Raji (cell line): ENCODE results near the gene SETD4.

Experiments used
- POLR2A ChIP-seq: IDR thresholded peaks from 2 replicates; pipeline ENCODE4 v1.6.1; 2011; ENCODE audit warnings: low read depth, low read length, control low read depth; ENCODE audit not compliant: insufficient read depth

SETD4 gene

DNA sequence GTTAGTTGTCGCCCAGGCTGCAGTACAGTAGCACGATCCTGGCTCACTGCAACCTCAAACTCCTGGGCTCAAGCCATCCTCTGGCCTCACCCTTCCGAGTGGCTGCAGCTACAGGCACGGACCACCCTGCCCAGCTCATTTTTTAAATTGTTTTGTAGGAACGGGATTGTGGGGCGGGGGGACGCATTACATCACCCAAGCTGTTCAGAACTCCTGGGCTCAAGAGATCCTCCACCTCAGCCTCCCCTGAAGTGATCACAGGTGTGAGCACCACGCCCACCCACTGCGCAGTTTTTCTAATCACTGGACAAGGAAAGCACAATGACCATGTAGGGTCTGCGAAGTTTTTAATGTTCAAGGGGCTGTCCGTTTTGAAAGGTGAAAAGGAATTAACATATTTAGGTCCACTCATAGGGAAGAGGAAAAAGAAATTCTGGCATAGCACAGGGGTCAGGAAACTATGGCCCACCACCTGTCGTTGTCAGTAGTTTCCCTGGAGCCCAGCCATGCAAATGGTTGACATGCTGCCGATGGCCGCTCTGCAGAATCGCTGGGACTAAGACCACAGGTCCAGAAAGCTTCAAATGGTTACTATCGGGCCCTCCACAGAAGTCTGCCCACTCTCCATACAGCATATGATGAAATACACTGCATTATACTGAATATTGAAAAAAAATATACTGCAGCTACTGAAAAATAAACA lies 26.0 kb downstream of the SETD4 start:
- TF ChIP-seq POLR2A, result no peak

DNA sequence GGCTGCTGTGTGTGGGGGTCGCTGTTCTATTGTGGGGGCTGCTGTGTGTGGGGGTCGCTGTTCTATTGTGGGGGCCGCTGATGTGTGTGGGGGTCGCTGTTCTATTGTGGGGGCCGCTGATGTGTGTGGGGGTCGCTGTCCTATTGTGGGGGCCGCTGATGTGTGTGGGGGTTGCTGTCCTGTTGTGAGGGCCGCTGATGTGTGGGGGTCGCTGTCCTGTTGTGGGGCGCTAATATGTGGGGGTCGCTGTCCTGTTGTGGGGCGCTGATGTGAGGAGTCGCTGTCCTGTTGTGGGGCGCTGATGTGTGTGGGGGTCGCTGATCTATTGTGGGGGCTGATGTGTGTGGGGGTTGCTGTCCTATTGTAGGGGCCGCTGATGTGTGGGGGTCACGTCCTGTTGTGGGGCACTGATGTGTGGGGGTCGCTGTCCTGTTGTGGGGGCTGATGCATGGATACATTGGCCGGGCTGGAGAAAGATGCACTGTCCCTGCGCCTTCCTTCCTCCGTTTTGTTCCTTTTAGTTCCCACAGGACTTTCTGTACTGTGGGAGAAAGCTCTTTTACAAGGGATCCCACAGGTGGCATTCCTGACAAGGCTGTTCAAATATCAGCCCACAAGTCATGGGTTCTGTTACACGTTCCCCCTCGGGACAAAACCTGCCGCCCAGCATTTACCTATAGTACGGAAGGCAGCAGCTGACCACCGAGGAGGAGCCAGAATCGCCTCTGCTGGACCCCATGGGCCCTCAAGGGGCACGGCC lies 27.5 kb downstream of the SETD4 start:
- TF ChIP-seq POLR2A, result no peak

DNA sequence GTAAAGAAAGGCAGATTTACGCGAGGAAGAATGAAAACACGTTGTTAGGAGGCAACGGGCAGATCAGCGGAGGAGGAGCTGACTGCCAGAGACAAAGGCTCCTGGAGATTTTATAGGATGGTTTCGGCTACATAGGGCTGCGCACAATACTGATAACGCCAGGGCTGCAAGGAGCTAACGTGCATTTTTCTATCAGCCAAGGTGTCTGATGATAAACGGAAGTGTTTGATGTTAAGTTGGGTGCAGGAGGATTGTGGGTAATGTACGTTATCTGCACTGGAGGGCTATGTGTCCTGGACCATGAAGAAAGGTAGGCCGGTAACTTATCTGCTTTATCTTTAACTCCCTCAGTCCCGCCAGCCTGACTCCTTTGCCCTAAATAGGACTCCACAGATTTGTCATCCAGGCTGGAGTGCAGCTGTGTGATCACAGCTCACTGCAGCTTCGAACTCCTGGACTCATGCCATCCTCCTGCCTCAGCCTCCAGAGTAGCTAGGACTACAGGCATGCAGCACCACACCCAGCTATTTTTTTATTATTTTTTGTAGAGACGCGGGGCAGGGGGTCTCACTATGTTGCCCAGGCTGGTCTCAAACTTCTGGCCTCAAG lies 29.6 kb downstream of the SETD4 start:
- no peak for TF ChIP-seq POLR2A

DNA sequence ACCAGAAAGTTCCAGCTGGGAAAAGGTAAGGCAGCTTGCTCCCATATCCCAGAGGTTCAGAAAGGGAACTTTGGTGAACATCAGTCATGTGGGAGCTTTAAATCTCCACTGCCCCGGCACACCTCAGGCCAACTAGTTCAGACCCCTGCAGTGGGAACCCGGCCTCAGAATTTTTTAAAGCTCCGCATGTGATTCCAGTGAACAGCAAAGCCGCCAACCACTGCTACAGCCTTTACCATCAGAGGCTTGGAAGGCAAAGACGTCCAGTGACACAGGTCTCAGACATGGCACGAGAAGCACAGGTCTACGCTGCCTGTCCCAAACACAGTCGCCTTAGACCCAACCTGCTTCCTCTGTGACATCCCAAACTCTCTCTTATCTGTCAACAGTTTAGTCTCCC lies 31.0 kb downstream of the SETD4 start:
- no peak for TF ChIP-seq POLR2A

DNA sequence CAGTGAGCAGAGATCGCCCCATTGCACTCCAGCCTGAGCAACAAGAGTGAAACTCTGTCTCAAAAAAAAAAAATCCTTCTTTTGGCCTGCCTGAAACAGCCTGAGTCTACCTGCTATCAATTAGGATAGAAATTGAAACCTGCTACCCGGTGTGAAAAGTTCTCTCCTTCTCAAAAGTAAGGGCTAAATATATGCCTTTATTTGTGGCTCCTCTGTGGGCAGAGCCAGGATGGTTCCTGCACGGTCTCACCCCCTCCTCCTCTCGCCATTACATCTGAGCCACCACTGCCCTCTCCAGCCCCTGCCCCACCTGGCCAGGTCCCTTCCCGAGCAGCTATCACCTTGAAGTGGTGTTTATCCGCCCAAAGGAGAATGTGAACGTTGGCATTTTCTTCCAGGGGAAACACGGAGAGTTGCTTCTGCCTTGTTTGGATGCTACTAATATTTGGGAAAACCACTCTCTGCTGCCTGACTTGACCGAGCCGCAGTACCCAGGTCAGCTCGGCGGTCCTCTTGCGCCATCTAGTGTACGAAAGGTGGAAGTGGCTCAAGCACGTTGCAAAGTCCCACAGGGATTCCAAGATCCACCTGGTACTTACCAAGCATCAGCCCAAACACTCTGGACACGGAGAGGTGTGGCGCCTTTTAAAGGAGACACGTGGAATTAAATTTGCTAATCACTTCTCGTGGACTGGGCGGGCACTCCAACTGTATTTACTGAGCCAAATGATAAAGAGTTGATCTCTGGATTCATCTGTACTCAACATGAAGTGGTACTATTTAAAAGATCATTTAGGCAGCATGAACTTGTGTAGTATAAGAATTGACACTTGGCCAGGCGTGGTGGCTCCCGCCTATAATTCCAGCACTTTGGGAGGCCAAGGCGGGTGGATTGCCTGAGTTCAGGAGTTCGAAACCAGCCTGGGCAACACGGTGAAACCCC lies 31.9 kb downstream of the SETD4 start:
- no peak for TF ChIP-seq POLR2A

DNA sequence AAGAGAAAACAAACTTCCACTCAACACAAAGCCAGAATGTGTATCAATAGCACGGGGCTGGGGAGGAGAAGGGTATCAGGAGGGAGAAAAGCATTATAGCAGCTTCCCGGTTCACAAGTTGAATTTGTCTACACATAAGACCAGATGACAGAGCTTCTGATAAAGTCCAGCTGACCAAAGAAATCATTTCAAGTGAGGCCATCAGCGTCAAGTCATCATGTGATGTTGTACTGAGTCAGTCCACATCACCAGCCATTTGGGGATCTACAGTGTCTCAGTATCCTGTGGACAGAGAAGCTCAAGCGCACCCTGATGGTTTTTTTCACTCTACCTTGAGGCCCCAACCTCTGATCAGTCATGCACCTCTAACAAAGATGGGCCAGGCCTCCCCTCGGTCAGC lies 33.0 kb downstream of the SETD4 start:
- TF ChIP-seq POLR2A, result no peak

DNA sequence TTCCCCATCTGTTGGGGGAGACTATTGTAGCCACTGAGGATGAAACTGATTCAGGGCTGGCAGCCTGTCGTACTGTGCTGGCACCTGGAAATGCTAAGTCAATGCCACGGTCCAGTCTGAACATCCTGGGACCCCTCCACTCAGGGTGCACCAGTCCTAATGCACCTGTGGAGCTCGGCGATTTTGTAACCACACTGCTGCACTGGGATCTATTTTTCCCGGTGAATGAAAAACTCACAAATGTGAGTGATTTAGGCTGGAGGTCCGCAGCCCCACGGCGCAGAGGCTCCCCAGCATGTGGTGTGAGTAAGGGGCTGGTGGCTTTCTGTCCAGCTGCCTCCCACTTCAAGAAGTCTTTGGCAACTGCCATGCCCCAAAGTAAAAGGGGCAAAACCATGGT lies 35.5 kb downstream of the SETD4 start:
- TF ChIP-seq POLR2A, result no peak

DNA sequence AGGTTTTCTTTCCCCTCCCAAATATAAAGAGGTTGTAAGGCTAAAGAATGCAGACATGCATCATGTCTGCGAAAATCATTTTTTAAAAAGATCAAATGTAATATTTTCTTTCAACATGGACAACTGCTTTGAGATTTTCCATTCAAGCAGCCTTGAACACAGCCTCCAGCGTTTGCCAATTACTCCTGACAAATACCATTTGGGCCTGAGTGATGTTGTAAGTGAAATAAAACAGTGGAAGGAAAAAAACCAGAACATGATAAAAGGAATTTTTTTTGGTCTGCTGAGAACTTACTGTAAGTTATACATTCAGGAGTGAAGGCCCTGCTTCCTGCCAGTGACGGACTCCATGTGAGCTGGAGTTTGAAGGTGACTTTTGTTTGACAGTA lies 37.2 kb downstream of the SETD4 start:
- no peak for TF ChIP-seq POLR2A

DNA sequence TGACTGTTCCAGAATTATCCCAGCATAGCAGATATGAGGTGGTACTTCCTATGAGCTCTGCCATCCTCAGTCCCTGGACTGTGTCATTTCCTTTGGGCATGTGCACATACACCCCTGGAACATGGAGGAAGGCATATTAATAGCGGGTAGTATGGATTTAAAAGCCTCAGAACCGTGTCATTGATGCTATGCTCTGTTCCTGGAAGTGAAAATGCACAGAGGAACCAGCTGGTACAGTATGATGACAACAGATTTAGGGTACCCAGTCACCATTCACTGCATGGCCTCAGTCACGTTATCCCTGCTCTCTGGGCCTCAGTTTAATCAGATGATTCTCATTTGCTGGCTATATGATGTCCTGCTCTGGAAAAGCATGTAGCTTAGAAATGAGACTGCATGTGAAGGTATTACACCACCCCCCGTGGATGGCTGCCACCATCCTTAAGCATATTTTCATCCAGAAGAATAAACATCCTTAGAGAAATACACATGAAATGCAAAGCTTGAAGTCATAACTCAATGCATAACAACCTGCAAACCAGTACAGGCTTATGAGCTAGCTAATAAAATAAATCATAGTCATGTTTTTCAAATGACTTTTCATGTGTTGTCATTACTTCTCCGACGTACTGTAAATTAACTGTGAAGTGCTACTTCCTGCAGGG lies 37.8 kb downstream of the SETD4 start:
- no peak for TF ChIP-seq POLR2A

DNA sequence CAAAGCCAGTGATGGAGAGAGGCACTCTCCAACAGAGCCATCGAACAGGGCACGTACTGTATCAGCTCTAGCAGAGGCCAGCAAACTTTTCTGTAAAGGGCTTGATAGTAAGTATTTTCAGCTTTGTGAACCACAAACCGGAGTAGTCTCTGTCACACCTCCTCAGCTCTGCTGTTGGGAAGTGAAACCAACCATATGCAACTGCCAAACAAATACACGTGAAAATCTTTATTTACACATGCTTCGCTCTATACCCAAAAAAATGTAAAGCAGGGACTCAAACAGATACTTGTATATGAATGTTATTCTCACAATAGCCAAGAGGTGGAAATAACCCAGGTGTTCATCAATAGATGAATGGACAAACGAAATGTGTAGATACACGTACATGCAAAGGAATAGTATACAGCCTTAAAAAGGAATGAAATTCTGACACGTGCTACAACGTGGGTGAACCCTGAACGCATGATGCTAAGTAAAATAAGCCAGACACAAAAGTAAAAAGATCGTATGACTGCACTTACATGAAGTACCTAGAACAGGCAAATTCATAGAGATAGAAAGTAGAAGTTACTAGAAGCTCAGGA lies 39.0 kb downstream of the SETD4 start:
- TF ChIP-seq POLR2A, result no peak

DNA sequence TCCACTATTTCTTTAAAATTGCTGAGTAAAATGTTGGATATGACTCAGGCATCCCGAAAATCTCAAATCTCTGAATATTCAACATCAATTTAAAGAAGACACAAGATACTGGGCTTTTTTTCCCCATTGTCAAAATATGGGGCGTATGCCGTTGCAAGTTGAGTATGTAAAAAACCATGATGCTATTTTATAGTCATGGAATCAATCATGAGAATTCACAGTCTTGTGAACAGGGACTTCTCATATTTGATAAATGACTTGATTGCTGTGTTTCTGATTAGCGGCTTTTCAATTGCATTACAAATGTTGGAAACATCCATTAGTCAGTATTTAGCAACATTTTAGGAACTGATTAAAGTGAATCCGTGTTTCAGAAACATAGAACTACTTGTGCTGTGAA lies 45.3 kb downstream of the SETD4 start:
- no peak for TF ChIP-seq POLR2A

DNA sequence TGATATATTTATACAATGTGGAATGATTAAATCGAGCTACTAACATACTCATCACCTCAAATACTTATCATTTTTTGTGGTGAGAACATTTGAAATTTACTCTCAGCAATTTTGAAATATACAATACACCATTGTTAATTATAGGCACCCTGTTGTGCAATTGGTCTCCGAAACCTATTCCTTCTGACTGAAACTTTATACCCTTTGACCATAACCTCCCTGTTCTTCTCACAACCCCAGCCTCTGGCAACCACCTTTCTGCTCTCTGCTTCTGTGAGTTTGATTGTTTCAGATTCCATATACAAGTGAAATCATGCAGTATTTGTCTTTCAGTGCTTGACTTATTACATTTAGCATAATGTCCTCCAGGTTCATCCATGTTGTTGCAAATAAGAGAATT lies 49.5 kb downstream of the SETD4 start:
- TF ChIP-seq POLR2A, result no peak

DNA sequence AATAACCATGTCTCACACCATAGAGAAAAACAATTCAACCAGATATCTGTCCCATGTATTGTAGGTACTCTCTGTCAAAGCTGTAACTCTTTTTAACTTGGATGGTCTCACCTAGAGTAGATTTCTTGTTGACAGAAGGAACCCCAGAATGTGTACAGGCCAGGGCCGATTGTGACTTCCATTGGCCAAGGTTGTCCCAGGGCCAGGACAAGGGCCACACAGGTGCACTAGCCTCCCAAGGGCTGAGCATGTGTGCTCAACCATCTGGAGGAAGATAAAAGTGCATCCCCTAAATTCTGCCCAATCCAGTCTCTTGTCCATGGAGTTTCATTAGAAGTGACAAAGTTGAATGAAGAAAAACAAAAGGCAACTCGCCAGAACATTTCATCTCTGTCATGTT lies 51.8 kb downstream of the SETD4 start:
- TF ChIP-seq POLR2A, result no peak

DNA sequence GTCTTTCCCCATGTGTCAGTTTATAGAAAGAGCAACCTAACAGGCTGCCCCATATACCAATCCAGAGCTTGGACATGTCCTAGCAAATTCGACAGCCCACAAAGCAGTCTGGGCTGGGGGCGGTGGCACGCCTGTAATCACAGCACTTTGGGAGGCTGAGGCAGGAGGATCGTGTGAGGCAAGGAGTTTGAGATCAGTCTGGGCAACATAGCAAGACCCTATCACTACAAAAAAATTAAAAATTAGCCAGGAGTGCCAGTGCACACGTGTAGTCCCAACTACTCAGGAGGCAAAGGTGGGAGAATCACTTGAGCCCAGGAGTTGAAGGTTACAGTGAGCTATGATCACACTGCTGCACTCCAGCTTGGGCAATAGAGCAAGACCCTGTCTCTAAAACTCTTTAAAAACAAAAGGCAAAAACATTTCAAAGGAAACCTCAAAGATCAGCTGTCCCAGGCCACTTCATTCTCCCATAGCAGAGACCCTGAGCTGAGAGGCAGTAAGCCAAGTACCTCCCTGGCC lies 54.4 kb downstream of the SETD4 start:
- TF ChIP-seq POLR2A, result no peak
